IMR-90 (cell line): Measurements from ENCODE around the gene RCN2. TPM values are rescaled to one million over a fixed set of nuclear protein-coding genes. Genes with fewer than 3 reads are reported as not detected.
A peak's percentile ranks its signal among the peaks of the same experiment; 100 is the strongest.

Source experiments
- ATAC-seq: fragments of 200-7000 bp; cut with Tn5 transposase; 2 replicates; pipeline ENCODE4 v1.9.1; 2020; ENCODE audit warnings: low read depth, mild to moderate bottlenecking, moderate library complexity
- BruUV-seq: library from RNA; stranded (reverse); fragments of 400-500 nt; replicated peaks from 2 replicates; lab custom pipeline; 2021; lab: Mats Ljungman, UMichigan
- CTCF ChIA-PET: fragments of 300-600 bp; formaldehyde crosslinking; extraction: SDS; loops from one replicate; lab custom pipeline; 2021; ENCODE audit warnings: antibody characterized with exemption; lab: Yijun Ruan, JAX
- POLR2A ChIA-PET: fragments of 300-600 bp; sonication (Branson Sonifier 250); formaldehyde crosslinking; loops from one replicate; lab custom pipeline; 2022; ENCODE audit warnings: antibody characterized with exemption; ENCODE audit not compliant: unreplicated experiment; lab: Charles Lee
- DNase-seq: peaks from one replicate; pipeline ENCODE4 v3.0.0; 2013
- H2AFZ ChIP-seq: replicated peaks from 2 replicates; pipeline ENCODE3; 2013; ENCODE audit warnings: low read length, mild to moderate bottlenecking; ENCODE audit not compliant: poor library complexity
- H2AK5ac ChIP-seq: 2 replicates; pipeline ENCODE4 v1.6.1; 2013; ENCODE audit warnings: low read depth, low read length, inconsistent platforms
- H2AK9ac ChIP-seq: replicated peaks from 2 replicates; pipeline ENCODE3; 2013; ENCODE audit warnings: mild to moderate bottlenecking, low read depth, low read length, moderate library complexity; ENCODE audit not compliant: poor library complexity
- H2BK120ac ChIP-seq: 2 replicates; pipeline ENCODE4 v1.6.1; 2013; ENCODE audit warnings: low read depth, low read length, inconsistent platforms
- H2BK15ac ChIP-seq: 3 replicates; pipeline ENCODE4 v1.6.1; 2013; ENCODE audit warnings: low read depth, low read length, inconsistent platforms
- H2BK20ac ChIP-seq: 2 replicates; pipeline ENCODE4 v1.6.1; 2013; ENCODE audit warnings: low read depth, mild to moderate bottlenecking, inconsistent platforms, low read length, moderate library complexity
- H2BK5ac ChIP-seq: 2 replicates; pipeline ENCODE4 v1.6.1; 2013; ENCODE audit warnings: mild to moderate bottlenecking, low read depth, low read length, inconsistent platforms; ENCODE audit not compliant: poor library complexity, severe bottlenecking
- H3K14ac ChIP-seq: replicated peaks from 2 replicates; pipeline ENCODE4 v1.6.1; 2013; ENCODE audit warnings: low read depth, low read length, inconsistent platforms
- H3K18ac ChIP-seq: 2 replicates; pipeline ENCODE4 v1.6.1; 2013; ENCODE audit warnings: low read depth, low read length, control low read depth
- H3K23ac ChIP-seq: 2 replicates; pipeline ENCODE4 v1.6.1; 2013; ENCODE audit warnings: low read depth, low read length, inconsistent platforms
- H3K27ac ChIP-seq: 2 replicates; pipeline ENCODE4 v1.5.1; 2013; ENCODE audit warnings: mild to moderate bottlenecking, control low read depth, low read length; ENCODE audit not compliant: insufficient read depth
- H3K27me3 ChIP-seq: 2 replicates; pipeline ENCODE4 v1.6.1; 2013; ENCODE audit warnings: low read length; ENCODE audit not compliant: control insufficient read depth, insufficient read depth
- H3K36me3 ChIP-seq: 2 replicates; pipeline ENCODE4 v1.6.1; 2013; ENCODE audit warnings: low read length, mixed read lengths; ENCODE audit not compliant: control insufficient read depth, insufficient read depth
- H3K4ac ChIP-seq: 2 replicates; pipeline ENCODE4 v1.6.1; 2013; ENCODE audit warnings: low read depth, low read length, inconsistent platforms
- H3K4me1 ChIP-seq: 2 replicates; pipeline ENCODE4 v1.6.1; 2013; ENCODE audit warnings: low read length, mixed read lengths; ENCODE audit not compliant: control insufficient read depth, insufficient read depth
- H3K4me2 ChIP-seq: 2 replicates; pipeline ENCODE4 v1.6.1; 2013; ENCODE audit warnings: low read depth, mild to moderate bottlenecking, control low read depth, low read length, moderate library complexity
- H3K4me3 ChIP-seq: 2 replicates; pipeline ENCODE4 v1.5.1; 2013; ENCODE audit warnings: low read depth, mild to moderate bottlenecking, control low read depth, low read length, moderate library complexity; ENCODE audit not compliant: insufficient read depth
- H3K56ac ChIP-seq: 2 replicates; pipeline ENCODE4 v1.6.1; 2013; ENCODE audit warnings: low read length, inconsistent platforms; ENCODE audit not compliant: insufficient read depth; ENCODE audit errors: extremely low read depth
- H3K79me1 ChIP-seq, 2 experiments: 2 replicates each; pipeline ENCODE4 v1.6.1; 2013; ENCODE audit warnings: low read length in 2 of 2, inconsistent platforms in 1 of 2, low read depth in 1 of 2
- H3K9ac ChIP-seq: 2 replicates; pipeline ENCODE4 v1.6.1; 2013; ENCODE audit warnings: low read depth, low read length, control low read depth
- H3K9me1 ChIP-seq: 2 replicates; pipeline ENCODE4 v1.6.1; 2013; ENCODE audit warnings: low read length, inconsistent platforms; ENCODE audit not compliant: insufficient read depth
- H3K9me3 ChIP-seq: 2 replicates; pipeline ENCODE4 v1.6.1; 2013; ENCODE audit warnings: low read length; ENCODE audit not compliant: control insufficient read depth, insufficient read depth
- H4K20me1 ChIP-seq: 2 replicates; pipeline ENCODE4 v1.6.1; 2013; ENCODE audit warnings: low read length, inconsistent platforms; ENCODE audit not compliant: insufficient read depth
- H4K5ac ChIP-seq: 2 replicates; pipeline ENCODE4 v1.6.1; 2013; ENCODE audit warnings: mild to moderate bottlenecking, low read depth, low read length, control low read depth
- H4K8ac ChIP-seq, 2 experiments: 2 replicates each; pipeline ENCODE4 v1.6.1; 2013; ENCODE audit warnings: low read depth in 2 of 2, low read length in 2 of 2, control low read depth in 1 of 2, inconsistent platforms in 1 of 2
- H4K91ac ChIP-seq: 2 replicates; pipeline ENCODE4 v1.6.1; 2013; ENCODE audit warnings: low read depth, low read length, inconsistent platforms; ENCODE audit not compliant: insufficient read depth
- BHLHE40 ChIP-seq: fragments of 150-350 bp; IDR thresholded peaks from 2 replicates; pipeline ENCODE4 v1.6.1; 2016; ENCODE audit warnings: mild to moderate bottlenecking, low read depth, low read length
- CEBPB ChIP-seq: IDR thresholded peaks from 2 replicates; pipeline ENCODE4 v1.6.1; 2012; ENCODE audit warnings: low read depth, low read length, improper control_type of control experiment
- CHD1 ChIP-seq: IDR thresholded peaks from 2 replicates; pipeline ENCODE4 v1.6.1; 2012; ENCODE audit warnings: low read depth, low read length, improper control_type of control experiment
- CTCF ChIP-seq: conservative IDR thresholded peaks from 2 replicates; pipeline ENCODE4 v1.5.1; 2012; ENCODE audit warnings: mild to moderate bottlenecking, low read depth, low read length, improper control_type of control experiment
- ELK1 ChIP-seq: fragments of 150-350 bp; IDR thresholded peaks from 2 replicates; pipeline ENCODE4 v1.6.1; 2016; ENCODE audit warnings: low read depth, mild to moderate bottlenecking, low read length, moderate library complexity, borderline replicate concordance
- FOS ChIP-seq: fragments of 150-350 bp; IDR thresholded peaks from 2 replicates; pipeline ENCODE4 v1.6.1; 2016; ENCODE audit warnings: low read depth, low read length
- MAFK ChIP-seq: IDR thresholded peaks from 2 replicates; pipeline ENCODE4 v1.6.1; 2012; ENCODE audit warnings: low read depth, low read length, improper control_type of control experiment
- MAZ ChIP-seq: IDR thresholded peaks from 2 replicates; pipeline ENCODE4 v1.6.1; 2012; ENCODE audit warnings: low read depth, mild to moderate bottlenecking, low read length, improper control_type of control experiment, moderate library complexity, borderline replicate concordance
- MXI1 ChIP-seq: IDR thresholded peaks from 2 replicates; pipeline ENCODE4 v1.6.1; 2012; ENCODE audit warnings: low read depth, mild to moderate bottlenecking, low read length, moderate library complexity, borderline replicate concordance
- POLR2A ChIP-seq: IDR thresholded peaks from 2 replicates; pipeline ENCODE4 v1.6.1; 2012; ENCODE audit warnings: mild to moderate bottlenecking, low read depth, low read length
- RFX5 ChIP-seq: IDR thresholded peaks from 2 replicates; pipeline ENCODE4 v1.8.0; 2012; ENCODE audit warnings: low read depth, mild to moderate bottlenecking, low read length, moderate library complexity
- USF2 ChIP-seq: fragments of 150-350 bp; IDR thresholded peaks from 2 replicates; pipeline ENCODE4 v1.6.1; 2017; ENCODE audit warnings: mild to moderate bottlenecking, antibody characterized with exemption, low read length, low read depth
- WGBS, 2 experiments: methylation state at CpG; one replicate each; pipeline versions ENCODE4 v1.1.5 to v1.1.7; 2013; ENCODE audit warnings: missing lambda C conversion rate in 2 of 2; ENCODE audit not compliant: insufficient read length in 1 of 2; ENCODE audit errors: extremely low coverage in 2 of 2; 5-methylcytosine and 5-hydroxymethylcytosine counted together
- dilution Hi-C: fragments of 300-500 bp; cut with HindIII; formaldehyde crosslinking; loops from one replicate; pipeline ENCODE4 v1.14.3; 2018; ENCODE audit warnings: low sequenced_read_pairs; ENCODE audit not compliant: unreplicated experiment
- in situ Hi-C: fragments of 300-500 bp; cut with MboI; formaldehyde crosslinking; loops from 3 replicates; pipeline ENCODE4 v1.14.3; 2019; ENCODE audit warnings: low sequenced_read_pairs, inconsistent platforms, mixed read lengths
- intact Hi-C: fragments of 100-400 bp; cut with micrococcal nuclease; formaldehyde crosslinking; loops from 2 replicates; pipeline ENCODE4 v1.10.0; 2022
- polyA plus RNA-seq, 3 experiments: library from polyadenylated mRNA; depleted of rRNA; stranded (reverse); fragments of >200 nt; gene quantifications; 2 replicates each; pipeline ENCODE4 v1.2.3, GENCODE V29; 2012; ENCODE audit warnings: low replicate concordance in 1 of 3
- total RNA-seq: library from RNA; depleted of rRNA; stranded (reverse); fragments of >200 nt; gene quantifications from 2 replicates; pipeline ENCODE4 v1.2.3, GENCODE V29; 2012

RCN2 gene
- total and polyA plus RNA-seq, 2 of the 4 experiments (the other 2 are of a cell fraction), result 12.0 to 56.5 TPM

- H2BK20ac ChIP-seq, result no peak overlapping the region
- no peak overlapping the region for H4K8ac ChIP-seq
- H3K9me3 ChIP-seq, result no peaks in the 10 kb centered on the region
- H3K36me3 ChIP-seq, result no peaks in the 10 kb centered on the region
- 0 out of 2 replicates have a peak, but pooled peaks have one; percentile 9 for TF ChIP-seq USF2
- TF ChIP-seq RFX5, result no peak
- peak; percentile 51; the same call in 1 of the 2 replicates for TF ChIP-seq MAFK
- TF ChIP-seq MAZ, result no peak
- TF ChIP-seq BHLHE40, result no peak
- no peak for TF ChIP-seq ELK1
- peak; percentile 48; the same call in 1 of the 2 replicates for TF ChIP-seq FOS
- TF ChIP-seq POLR2A, result no peak
- no peak for TF ChIP-seq MXI1
- TF ChIP-seq CTCF, result no peak
- no peak for TF ChIP-seq CHD1
- no peak for TF ChIP-seq CEBPB
- DNase-seq, result peak; percentile 42
- H4K5ac ChIP-seq, result no peak overlapping the region
- H3K27me3 ChIP-seq, result peaks cover 40% of the 10 kb centered on the region
- H3K9me1 ChIP-seq, result no peaks in the 10 kb centered on the region
- in situ Hi-C loops, result no loop called here
- CTCF ChIA-PET, result interaction anchor here (1.4 kb wide), 1 partner anchor 8 kb away, joined by 5 read pairs; no protein-coding TSS in a partner anchor
- H2AFZ ChIP-seq, result peak overlapping the region; percentile 2
- H3K14ac ChIP-seq, result no peak overlapping the region
- H3K4me2 ChIP-seq, result peak overlapping the region; percentile 17; the same call in 1 of the 2 replicates
- BruUV-seq, result no TSS peak
- no peak overlapping the region for H2BK5ac ChIP-seq
- H3K4me3 ChIP-seq, result no peak overlapping the region
- H2AK5ac ChIP-seq, result no peak overlapping the region
- H3K23ac ChIP-seq, result no peak overlapping the region
- H4K20me1 ChIP-seq, result no peaks in the 10 kb centered on the region
- no peak overlapping the region for H3K56ac ChIP-seq
- 21% methylated on average over 10 of the region's 21 CpGs; no CpG with 5 or more reads in 1 of the 2 experiments for WGBS, 2 experiments
- POLR2A ChIA-PET, result no interaction called here
- no peak overlapping the region for H2BK15ac ChIP-seq
- H3K27ac ChIP-seq, result no peak overlapping the region
- no peak overlapping the region for H4K91ac ChIP-seq
- H3K18ac ChIP-seq, result no peak overlapping the region
- H3K79me1 ChIP-seq, result no peaks in the 10 kb centered on the region
- H3K4ac ChIP-seq, result no peak overlapping the region
- H2AK9ac ChIP-seq, result peak overlapping the region; percentile 55
- peak; percentile 82 for ATAC-seq
- H2BK120ac ChIP-seq, result no peak overlapping the region
- dilution Hi-C loops, result no loop called here
- no peaks in the 10 kb centered on the region for H3K4me1 ChIP-seq
- H3K9ac ChIP-seq, result no peak overlapping the region
- intact Hi-C loops, result no loop called here
These were observed 41.1 kb downstream of the RCN2 start for GRCh38 chr15:76972389-76973361.
